MM.1S (cell line): Measurements from ENCODE around the gene IL23A.

Experiments
- DNase-seq: peaks from one replicate; pipeline ENCODE4 v3.0.0-alpha.2; 2015
- H2AFZ ChIP-seq: fragments of 300-600 bp; sonication (generic); 2 replicates; pipeline ENCODE4 v1.6.0; 2016; ENCODE audit warnings: antibody characterized with exemption, low read length
- H3F3A ChIP-seq: fragments of 300-600 bp; sonication (generic); 2 replicates; pipeline ENCODE4 v1.6.1; 2016; ENCODE audit warnings: mild to moderate bottlenecking, antibody characterized with exemption, low read length, moderate library complexity, mixed read lengths; ENCODE audit not compliant: insufficient read depth
- H3K27ac ChIP-seq: fragments of 300-600 bp; sonication (generic); 2 replicates; pipeline ENCODE4 v1.5.1; 2016; ENCODE audit warnings: mild to moderate bottlenecking, low read length
- H3K27me3 ChIP-seq: fragments of 300-600 bp; sonication (generic); replicated peaks from 2 replicates; pipeline ENCODE4 v1.6.0; 2016; ENCODE audit warnings: low read length; ENCODE audit not compliant: insufficient read depth
- H3K36me3 ChIP-seq: fragments of 300-600 bp; sonication (generic); replicated peaks from 2 replicates; pipeline ENCODE4 v1.6.1; 2016; ENCODE audit warnings: mild to moderate bottlenecking, low read length, mixed read lengths; ENCODE audit not compliant: insufficient read depth
- H3K4me1 ChIP-seq: fragments of 300-600 bp; sonication (generic); 2 replicates; pipeline ENCODE4 v1.6.1; 2016; ENCODE audit warnings: low read length, mixed read lengths
- H3K4me2 ChIP-seq: fragments of 300-600 bp; sonication (generic); 2 replicates; pipeline ENCODE4 v1.6.0; 2016; ENCODE audit warnings: low read depth, low read length
- H3K4me3 ChIP-seq: fragments of 300-600 bp; sonication (generic); 2 replicates; pipeline ENCODE4 v1.5.1; 2016; ENCODE audit warnings: low read length, mixed read lengths
- H3K79me2 ChIP-seq: fragments of 300-600 bp; sonication (generic); 2 replicates; pipeline ENCODE4 v1.6.1; 2016; ENCODE audit warnings: mixed run types, low read length, mixed read lengths
- H3K9ac ChIP-seq: fragments of 300-600 bp; sonication (generic); 2 replicates; pipeline ENCODE4 v1.6.1; 2016; ENCODE audit warnings: low read length, mixed read lengths
- H3K9me2 ChIP-seq: fragments of 300-600 bp; sonication (generic); replicated peaks from 2 replicates; pipeline ENCODE4 v1.6.1; 2016; ENCODE audit warnings: mild to moderate bottlenecking, low read length, mixed read lengths; ENCODE audit not compliant: insufficient read depth
- H3K9me3 ChIP-seq: fragments of 300-600 bp; sonication (generic); replicated peaks from 2 replicates; pipeline ENCODE4 v1.6.1; 2016; ENCODE audit warnings: mild to moderate bottlenecking, low read length, mixed read lengths; ENCODE audit not compliant: insufficient read depth
- H4K20me1 ChIP-seq: fragments of 300-600 bp; sonication (generic); 2 replicates; pipeline ENCODE4 v1.6.1; 2016; ENCODE audit warnings: mild to moderate bottlenecking, low read length, moderate library complexity, mixed read lengths; ENCODE audit not compliant: insufficient read depth
- EZH2 ChIP-seq: fragments of 300-600 bp; sonication (generic); optimal IDR thresholded peaks from 2 replicates; pipeline ENCODE3; 2017; ENCODE audit warnings: low read depth, mild to moderate bottlenecking, antibody characterized with exemption, low read length, mixed read lengths
- EZH2phosphoT487 ChIP-seq: fragments of 300-600 bp; sonication (generic); IDR thresholded peaks from 2 replicates; pipeline ENCODE4 v1.6.1; 2018; ENCODE audit warnings: antibody characterized with exemption, low read length
- TF ChIP-seq, protein P1 (sequence below): fragments of 300-600 bp; sonication (generic); IDR thresholded peaks from 2 replicates; pipeline ENCODE4 v1.5.1; 2016; ENCODE audit warnings: antibody characterized with exemption, low read length, mixed read lengths

IL23A gene

DNA sequence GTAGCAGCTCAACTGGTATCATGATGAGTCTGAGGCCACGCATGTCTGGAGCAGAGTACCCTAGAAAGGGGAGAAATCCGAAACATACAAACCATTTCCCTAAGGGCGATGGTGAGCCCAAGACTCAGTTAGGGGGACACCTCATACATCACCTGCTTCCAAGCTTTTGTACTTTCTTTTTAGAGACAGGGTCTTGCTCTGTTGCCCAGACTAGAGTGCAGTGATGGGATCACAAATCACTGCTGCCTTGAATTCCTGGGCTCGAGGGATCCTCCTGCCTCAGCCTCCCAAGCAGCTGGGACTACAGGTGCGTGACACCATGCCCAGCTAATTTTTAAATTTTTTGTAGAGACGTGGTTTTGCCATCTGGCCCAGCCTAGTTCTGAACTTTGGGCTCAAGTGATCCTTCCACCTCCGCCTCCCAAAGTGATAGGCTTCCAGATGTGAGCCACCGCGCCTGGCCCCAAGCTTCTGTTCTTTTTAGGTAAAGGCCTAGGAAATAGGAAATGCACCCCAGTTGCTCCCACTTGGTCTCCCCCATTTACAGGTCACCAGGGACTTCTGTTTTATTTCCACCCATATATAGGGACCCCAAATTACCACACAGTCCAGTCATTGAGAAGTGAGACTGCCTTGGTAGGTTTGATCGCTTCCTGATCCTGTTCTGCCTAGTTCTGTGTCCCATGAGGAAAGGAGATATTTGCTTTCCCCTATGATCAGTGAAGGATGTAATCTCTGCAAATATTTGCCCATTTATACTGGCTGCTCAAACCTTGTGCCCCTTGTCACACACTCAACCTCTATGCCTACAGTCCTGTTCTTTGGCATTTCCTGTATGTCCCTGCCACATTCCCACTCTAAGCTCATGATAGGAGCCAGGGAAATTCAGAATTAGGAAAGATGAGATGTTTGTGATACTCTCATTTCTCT, 23.7 kb downstream of the IL23A start, which contains the start of gene APOF:
TSS of gene APOF (minus strand) at position 728 of the 930 bp plus-strand sequence. CDS start at position 616, 112 bp downstream.
- no peak within 1 kb of the TSS for H2AFZ ChIP-seq
- peaks cover 4% of the 10 kb centered on the region; the same call in 1 of the 2 replicates for H3K4me1 ChIP-seq
- H3F3A ChIP-seq, result peaks cover 22% of the 10 kb centered on the region
- H3K27ac ChIP-seq, result no peak within 1 kb of the TSS
- H3K9me3 ChIP-seq, result no peaks in the 10 kb centered on the region
- TF ChIP-seq EZH2 (no peak), EZH2phosphoT487 (no peak)
- TF ChIP-seq, protein P1, sequence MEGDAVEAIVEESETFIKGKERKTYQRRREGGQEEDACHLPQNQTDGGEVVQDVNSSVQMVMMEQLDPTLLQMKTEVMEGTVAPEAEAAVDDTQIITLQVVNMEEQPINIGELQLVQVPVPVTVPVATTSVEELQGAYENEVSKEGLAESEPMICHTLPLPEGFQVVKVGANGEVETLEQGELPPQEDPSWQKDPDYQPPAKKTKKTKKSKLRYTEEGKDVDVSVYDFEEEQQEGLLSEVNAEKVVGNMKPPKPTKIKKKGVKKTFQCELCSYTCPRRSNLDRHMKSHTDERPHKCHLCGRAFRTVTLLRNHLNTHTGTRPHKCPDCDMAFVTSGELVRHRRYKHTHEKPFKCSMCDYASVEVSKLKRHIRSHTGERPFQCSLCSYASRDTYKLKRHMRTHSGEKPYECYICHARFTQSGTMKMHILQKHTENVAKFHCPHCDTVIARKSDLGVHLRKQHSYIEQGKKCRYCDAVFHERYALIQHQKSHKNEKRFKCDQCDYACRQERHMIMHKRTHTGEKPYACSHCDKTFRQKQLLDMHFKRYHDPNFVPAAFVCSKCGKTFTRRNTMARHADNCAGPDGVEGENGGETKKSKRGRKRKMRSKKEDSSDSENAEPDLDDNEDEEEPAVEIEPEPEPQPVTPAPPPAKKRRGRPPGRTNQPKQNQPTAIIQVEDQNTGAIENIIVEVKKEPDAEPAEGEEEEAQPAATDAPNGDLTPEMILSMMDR, result no peak
- H4K20me1 ChIP-seq, result no peaks in the 10 kb centered on the region
- H3K27me3 ChIP-seq, result no peaks in the 10 kb centered on the region
- H3K4me3 ChIP-seq, result no peak within 1 kb of the TSS
- H3K36me3 ChIP-seq, result no peaks in the 10 kb centered on the region
- no peaks in the 10 kb centered on the region for H3K9me2 ChIP-seq
- DNase-seq, result no peak
- peaks cover 23% of the 10 kb centered on the region for H3K79me2 ChIP-seq
- no peak within 1 kb of the TSS for H3K9ac ChIP-seq
- H3K4me2 ChIP-seq, result no peak within 1 kb of the TSS

DNA sequence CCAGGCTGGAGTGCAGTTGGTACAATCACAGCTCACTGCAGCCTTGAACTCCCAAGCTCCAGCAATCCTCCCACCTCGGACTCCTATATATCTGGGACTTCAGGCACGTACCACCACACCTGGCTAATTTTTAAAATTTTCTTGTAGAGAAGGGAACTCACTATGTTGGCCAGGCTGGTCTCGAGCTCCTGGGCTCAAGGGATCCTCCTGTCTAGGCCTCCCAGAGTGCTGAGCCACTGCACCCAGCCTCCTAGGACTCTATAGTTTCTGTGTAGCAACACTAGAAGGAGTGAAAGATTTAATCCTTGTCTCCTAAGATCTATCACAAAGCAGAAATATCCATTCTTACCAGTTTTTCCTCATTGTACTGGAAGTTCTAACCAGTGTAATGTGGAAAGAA, 28.3 kb downstream of the IL23A start:
- H2AFZ ChIP-seq, result no peak overlapping the region
- H3K4me3 ChIP-seq, result no peak overlapping the region
- TF ChIP-seq, protein P1, result no peak
- TF ChIP-seq EZH2 (no peak), EZH2phosphoT487 (no peak)
- no peak overlapping the region for H3K4me2 ChIP-seq
- DNase-seq, result no peak
- H3K79me2 ChIP-seq, result no peaks in the 10 kb centered on the region
- H3F3A ChIP-seq, result no peaks in the 10 kb centered on the region
- no peak overlapping the region for H3K9ac ChIP-seq
- H4K20me1 ChIP-seq, result no peaks in the 10 kb centered on the region
- no peaks in the 10 kb centered on the region for H3K9me2 ChIP-seq
- H3K27ac ChIP-seq, result no peak overlapping the region
- H3K27me3 ChIP-seq, result no peaks in the 10 kb centered on the region
- H3K36me3 ChIP-seq, result no peaks in the 10 kb centered on the region
- no peaks in the 10 kb centered on the region for H3K4me1 ChIP-seq
- H3K9me3 ChIP-seq, result no peaks in the 10 kb centered on the region

DNA sequence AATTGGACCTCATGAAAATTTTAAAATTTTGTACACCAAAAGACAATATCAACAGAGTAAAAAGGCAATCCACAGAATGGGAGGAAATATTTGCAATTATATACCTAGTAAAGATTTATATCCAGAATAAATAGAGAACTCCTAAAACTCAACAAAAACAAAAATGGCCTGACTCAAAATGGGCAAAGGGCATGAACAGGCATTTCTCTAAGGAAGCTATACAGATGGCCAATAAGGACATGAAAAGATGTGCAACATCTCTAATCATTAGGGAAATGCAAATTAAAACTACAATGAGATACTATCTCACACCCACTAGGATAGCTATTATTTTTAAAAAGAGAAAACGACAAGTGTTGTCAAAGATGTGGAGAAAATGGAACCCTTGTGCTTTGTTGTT, 34.8 kb downstream of the IL23A start:
- Histone ChIP-seq H3K36me3 (no peaks in the 10 kb centered on the region), H3K4me3 (no peak overlapping the region), H3K27ac (no peak overlapping the region), H3K4me1 (peaks cover 15% of the 10 kb centered on the region), H2AFZ (no peak overlapping the region), H3K79me2 (no peaks in the 10 kb centered on the region), H3K27me3 (no peaks in the 10 kb centered on the region), H4K20me1 (no peaks in the 10 kb centered on the region), H3K9ac (no peak overlapping the region), H3K9me3 (no peaks in the 10 kb centered on the region), H3K4me2 (no peak overlapping the region), H3K9me2 (no peaks in the 10 kb centered on the region), H3F3A (peaks cover 14% of the 10 kb centered on the region)
- DNase-seq, result no peak
- TF ChIP-seq, protein P1, result no peak
- TF ChIP-seq EZH2, result no peak
- TF ChIP-seq EZH2phosphoT487, result no peak
